HG03025 (cell line): Measurements from ENCODE around the gene KIR2DL1.
"Not testable (repeated sequence)": the region's sequence is repeated elsewhere in the genome, so short reads cannot be mapped to it uniquely, and the experiment has no call there.

ENCODE experiments used
- ATAC-seq: cut with Tn5 transposase; IDR thresholded peaks from one replicate; pipeline ENCODE4 v1.9.1; 2021; ENCODE audit warnings: mild to moderate bottlenecking, moderate library complexity; ENCODE audit not compliant: unreplicated experiment, low FRiP score

KIR2DL1 gene

GRCh38 chr19:54816251-54816650, 46.7 kb downstream of the KIR2DL1 start, which contains the start of gene KIR3DL1:
Gene KIR3DL1 (plus strand): TSS chr19:54816468.
- not testable (repeated sequence) for ATAC-seq

GRCh38 chr19:54817670-54818536, 48.3 kb downstream of the KIR2DL1 start:
- no peak for ATAC-seq

- not testable (repeated sequence) for ATAC-seq
These were observed 54.8 kb downstream of the KIR2DL1 start for GRCh38 chr19:54824416-54824815.

GRCh38 chr19:54825326-54825725, 55.7 kb downstream of the KIR2DL1 start:
- ATAC-seq = not testable (repeated sequence)

GRCh38 chr19:54828064-54828463, 58.5 kb downstream of the KIR2DL1 start:
- not testable (repeated sequence) for ATAC-seq

- ATAC-seq = not testable (repeated sequence)
These were observed 62.9 kb downstream of the KIR2DL1 start, which contains the start of gene KIR2DS4 for GRCh38 chr19:54832496-54832895. Gene KIR2DS4 (plus strand): TSS chr19:54832676.
